NCI-H2196 (cell line): ENCODE data around the gene TSPAN13.

Source experiments
- DNase-seq: peaks from one replicate; lab custom pipeline; 2025; ENCODE audit not compliant: unreplicated experiment; lab: John Stamatoyannopoulos, UW

Gene TSPAN13

GRCh38 chr7:16774294-16774693 is 20.7 kb downstream of the TSPAN13 start:
- no peak for DNase-seq

GRCh38 chr7:16774986-16775385 is 21.4 kb downstream of the TSPAN13 start:
- no peak for DNase-seq

- DNase-seq: no peak
Observed at GRCh38 chr7:16776053-16776452, 22.5 kb downstream of the TSPAN13 start.

GRCh38 chr7:16778476-16778875 is 24.9 kb downstream of the TSPAN13 start:
- no peak for DNase-seq

- no peak for DNase-seq
Observed at GRCh38 chr7:16779051-16779450, 25.5 kb downstream of the TSPAN13 start.

GRCh38 chr7:16780596-16780995 is 27.0 kb downstream of the TSPAN13 start:
- no peak for DNase-seq

- no peak for DNase-seq
Observed at GRCh38 chr7:16785321-16785720, 31.8 kb downstream of the TSPAN13 start.

- DNase-seq: no peak
Observed at GRCh38 chr7:16785846-16786245, 32.3 kb downstream of the TSPAN13 start.

GRCh38 chr7:16786257-16786656 is 32.7 kb downstream of the TSPAN13 start:
- DNase-seq: no peak

GRCh38 chr7:16787127-16787526 is 33.6 kb downstream of the TSPAN13 start:
- no peak for DNase-seq

GRCh38 chr7:16791071-16791470 is 37.5 kb downstream of the TSPAN13 start:
- no peak for DNase-seq

- DNase-seq: no peak
Observed at GRCh38 chr7:16791905-16792698, 38.5 kb downstream of the TSPAN13 start.

- DNase-seq: no peak
Observed at GRCh38 chr7:16794986-16795385, 41.4 kb downstream of the TSPAN13 start.

- DNase-seq: no peak
Observed at GRCh38 chr7:16795624-16796023, 42.1 kb downstream of the TSPAN13 start.

GRCh38 chr7:16801111-16801542 is 47.6 kb downstream of the TSPAN13 start:
- DNase-seq: peak; percentile 28

GRCh38 chr7:16801579-16801978 is 48.0 kb downstream of the TSPAN13 start:
- DNase-seq: no peak

GRCh38 chr7:16803125-16803524 is 49.6 kb downstream of the TSPAN13 start:
- DNase-seq: no peak

- DNase-seq: no peak
Observed at GRCh38 chr7:16803881-16804673, 50.5 kb downstream of the TSPAN13 start.

GRCh38 chr7:16804674-16805439 is 51.3 kb downstream of the TSPAN13 start, which contains the start of gene AGR2:
Gene AGR2, minus strand, starts transcription at chr7:16804999. Its CDS starts 3,203 bp downstream, at chr7:16801796.
- no peak for DNase-seq

- no peak for DNase-seq
Observed at GRCh38 chr7:16805441-16805840, 51.9 kb downstream of the TSPAN13 start.

- no peak for DNase-seq
Observed at GRCh38 chr7:16810112-16810511, 56.6 kb downstream of the TSPAN13 start.
